ENCODE measurements around the gene GCLM.
A peak's percentile ranks its signal among the peaks of the same experiment; 100 is the strongest.
"Not testable (repeated sequence)": the region's sequence is repeated elsewhere in the genome, so short reads cannot be mapped to it uniquely, and the experiment has no call there.

Gene GCLM

GRCh38 chr1:93882269-93882668 is 27.0 kb downstream of the GCLM start:
- DNase-seq, result no peak

GRCh38 chr1:93880731-93881130 is 28.5 kb downstream of the GCLM start:
- no peak for DNase-seq

GRCh38 chr1:93878889-93879586 is 30.2 kb downstream of the GCLM start, which contains the start of gene DNTTIP2:
TSS of gene DNTTIP2 (minus strand) at chr1:93879206. CDS start at chr1:93879148, 58 bp downstream.
- peak; percentile 97 for DNase-seq

GRCh38 chr1:93878501-93878888 is 30.7 kb downstream of the GCLM start:
- no peak for DNase-seq

- no peak for DNase-seq
These were observed 31.7 kb downstream of the GCLM start for GRCh38 chr1:93877529-93877928.

- DNase-seq, result no peak
These were observed 33.0 kb downstream of the GCLM start for GRCh38 chr1:93876244-93876643.

GRCh38 chr1:93874025-93874651 is 35.1 kb downstream of the GCLM start:
- no peak for DNase-seq

- DNase-seq, result no peak
These were observed 37.9 kb downstream of the GCLM start for GRCh38 chr1:93871366-93871765.

- DNase-seq, result no peak
These were observed 39.6 kb downstream of the GCLM start for GRCh38 chr1:93869653-93870052.

- DNase-seq, result not testable (repeated sequence)
These were observed 40.7 kb downstream of the GCLM start for GRCh38 chr1:93868492-93868891.

GRCh38 chr1:93865253-93865652 is 44.0 kb downstream of the GCLM start:
- DNase-seq, result no peak

GRCh38 chr1:93864175-93864574 is 45.1 kb downstream of the GCLM start:
- DNase-seq, result no peak

- not testable (repeated sequence) for DNase-seq
These were observed 51.6 kb downstream of the GCLM start for GRCh38 chr1:93857653-93858052.

- not testable (repeated sequence) for DNase-seq
These were observed 53.2 kb downstream of the GCLM start for GRCh38 chr1:93855983-93856382.

GRCh38 chr1:93853940-93854339 is 55.3 kb downstream of the GCLM start:
- DNase-seq, result no peak

- no peak for DNase-seq
These were observed 57.4 kb downstream of the GCLM start for GRCh38 chr1:93851878-93852277.

GRCh38 chr1:93851327-93851712 is 57.9 kb downstream of the GCLM start:
- DNase-seq, result no peak

- peak; percentile 48 for DNase-seq
These were observed 58.4 kb downstream of the GCLM start for GRCh38 chr1:93850687-93851326.

GRCh38 chr1:93848350-93848883 is 60.8 kb downstream of the GCLM start:
- DNase-seq, result no peak

GRCh38 chr1:93847811-93848288 is 61.4 kb downstream of the GCLM start:
- peak; percentile 95 for DNase-seq

GRCh38 chr1:93846992-93847810 is 62.0 kb downstream of the GCLM start:
- DNase-seq, result peak; percentile 99

GRCh38 chr1:93846206-93846991 is 62.8 kb downstream of the GCLM start:
- DNase-seq, result peak; percentile 97

Measured in retina (tissue), 1 donor.